Left hindlimb (tissue), 1 donor: ENCODE measurements around the gene C8B.

ENCODE experiments used
- DNase-seq: peaks from one replicate; pipeline ENCODE4 v3.0.0-alpha.2; 2018

C8B gene

GRCh38 chr1:56968878-56969495 is 3.2 kb upstream of the C8B start:
- no peak for DNase-seq

GRCh38 chr1:56967900-56968832 is 2.4 kb upstream of the C8B start:
- no peak for DNase-seq

- DNase-seq, result no peak
These were observed 1.5 kb upstream of the C8B start for GRCh38 chr1:56967355-56967754.

- DNase-seq, result no peak
These were observed 834 bp upstream of the C8B start for GRCh38 chr1:56966698-56966999.

DNA sequence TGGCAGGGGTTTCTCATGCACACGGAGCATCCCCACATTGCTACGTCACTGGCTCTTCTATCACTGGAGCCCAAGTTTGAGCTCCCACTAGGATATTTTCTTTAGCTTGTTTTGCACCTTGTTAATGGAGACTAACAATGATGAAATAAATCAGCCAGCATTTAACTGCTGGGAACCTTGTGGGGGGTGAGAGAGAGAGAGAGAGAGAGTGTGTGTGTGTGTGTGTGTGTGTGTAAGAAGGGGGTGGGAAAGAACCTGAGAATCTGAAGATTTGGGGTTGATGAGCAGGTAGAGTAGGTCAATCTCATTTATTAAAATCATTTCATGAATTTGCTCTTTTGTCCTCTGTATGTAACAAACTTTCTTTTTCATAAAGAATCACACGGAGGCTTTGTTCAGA is 624 bp downstream of the C8B start:
- DNase-seq, result no peak

GRCh38 chr1:56964349-56965017 is 1.3 kb downstream of the C8B start:
- DNase-seq, result no peak

DNA sequence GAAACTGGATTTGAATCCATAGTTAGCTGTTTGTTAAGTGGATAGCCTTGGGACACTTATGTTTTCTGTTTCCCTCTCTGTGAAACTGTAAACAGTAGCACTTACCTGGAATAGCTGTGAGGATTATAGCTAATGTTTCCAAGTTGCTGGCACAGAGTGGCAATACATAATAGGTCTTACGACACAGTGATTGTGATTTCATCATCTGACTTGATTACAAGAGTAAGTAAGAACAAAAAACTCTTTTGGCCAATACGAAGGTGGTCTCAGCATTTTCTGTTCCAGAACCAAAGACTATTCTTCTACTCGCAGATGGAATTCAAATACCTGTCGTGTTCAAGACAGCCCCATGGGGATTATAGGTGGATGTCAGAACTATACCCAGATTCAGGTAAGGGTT is 2.1 kb downstream of the C8B start:
- DNase-seq, result no peak

GRCh38 chr1:56961426-56961825 is 4.4 kb downstream of the C8B start:
- DNase-seq, result no peak

DNA sequence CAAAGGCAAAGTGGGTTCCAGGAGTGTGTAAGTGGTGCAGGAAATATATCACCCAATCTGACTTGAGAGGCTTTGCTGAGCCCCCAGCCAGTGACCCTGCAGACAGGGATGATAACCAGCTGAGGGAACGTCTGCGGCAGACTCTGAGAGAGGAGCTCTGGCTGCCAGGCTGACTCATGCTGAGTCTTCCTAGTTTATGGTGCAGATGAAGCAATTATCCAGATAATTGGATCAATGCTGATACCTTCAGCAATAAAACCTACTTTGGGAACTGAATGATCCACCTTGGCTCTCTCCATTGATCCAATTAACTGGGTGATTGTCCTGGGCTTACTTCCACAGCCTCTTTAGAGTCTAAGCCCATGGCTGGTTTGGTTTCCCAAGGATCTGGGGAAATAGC is 7.3 kb downstream of the C8B start:
- no peak for DNase-seq

DNA sequence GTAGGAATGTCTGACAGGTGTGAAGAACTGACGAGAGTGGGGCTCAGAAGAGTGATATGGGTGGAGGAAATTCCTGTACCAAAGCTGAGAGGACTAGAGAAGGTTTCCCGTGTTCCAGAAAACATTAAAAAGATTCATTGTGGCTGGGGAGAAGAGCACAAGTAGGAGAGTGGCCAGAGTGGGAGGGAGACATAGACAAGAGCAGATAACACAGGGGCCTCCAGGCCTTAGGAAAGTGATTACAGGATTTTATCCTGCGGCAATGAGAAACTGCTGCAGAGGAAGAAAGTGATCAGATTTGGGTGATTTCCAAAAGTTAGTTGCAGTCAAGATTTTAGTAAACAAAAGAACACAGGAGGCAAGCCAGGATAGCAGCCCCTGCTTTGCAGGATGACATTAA is 7.9 kb downstream of the C8B start:
- no peak for DNase-seq

DNA sequence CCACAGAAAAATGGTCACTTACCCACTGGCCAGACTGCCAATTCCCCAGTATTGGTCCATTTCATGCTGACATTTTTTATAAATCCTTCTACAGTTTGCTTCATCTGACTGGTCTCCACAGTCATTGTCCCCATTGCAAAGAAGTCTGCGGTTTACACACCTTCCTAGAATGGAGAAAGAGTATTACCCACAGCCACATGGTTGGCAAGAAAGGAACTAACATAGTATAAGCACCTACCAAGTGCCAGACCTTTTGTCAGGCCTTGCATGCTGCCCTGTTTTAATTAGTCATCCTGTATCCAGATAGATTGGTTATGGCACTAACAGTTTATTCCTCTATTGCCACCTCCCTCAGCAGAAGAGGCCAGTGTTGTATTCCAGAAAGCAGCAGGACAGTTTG is 11.2 kb downstream of the C8B start:
- DNase-seq, result no peak

DNA sequence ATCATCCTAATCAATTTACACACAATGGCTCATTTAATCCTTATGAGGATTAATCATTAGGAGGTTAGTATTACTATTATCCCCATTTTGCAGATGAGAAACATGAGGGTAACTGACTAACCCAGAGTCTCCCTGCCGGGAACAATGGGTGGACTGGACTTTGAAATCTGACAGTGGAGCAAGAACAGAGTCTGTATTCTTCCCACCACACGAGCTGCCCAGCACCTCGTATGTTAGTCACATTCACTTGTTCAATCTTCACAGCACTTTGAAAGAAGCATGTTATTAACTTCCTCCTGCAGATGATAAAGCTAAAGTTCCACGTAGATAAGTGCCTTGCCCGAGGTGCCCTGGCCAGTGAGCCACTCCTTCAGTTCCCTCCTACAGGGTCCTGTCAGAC is 12.4 kb downstream of the C8B start:
- no peak for DNase-seq

DNA sequence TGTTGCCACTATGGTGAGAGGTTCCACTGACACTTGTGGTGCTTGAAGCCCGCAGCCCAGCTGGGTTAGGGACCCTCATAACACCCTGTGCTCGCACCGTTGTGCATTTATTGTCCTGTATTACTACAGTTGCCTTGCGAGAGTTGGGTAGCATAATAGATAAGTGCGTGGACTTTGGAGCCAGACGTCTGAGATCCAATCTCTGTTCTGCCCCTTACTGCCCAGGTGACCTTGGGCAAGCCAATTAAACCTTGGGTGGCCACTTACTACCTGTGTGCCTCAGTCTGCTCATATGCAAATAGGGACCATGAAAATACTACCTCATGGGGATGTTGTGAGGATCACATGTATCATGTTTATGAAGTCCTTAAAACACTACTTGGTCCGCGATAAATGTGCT is 13.3 kb downstream of the C8B start:
- DNase-seq, result no peak

GRCh38 chr1:56948403-56949023 is 17.3 kb downstream of the C8B start:
- DNase-seq, result no peak

DNA sequence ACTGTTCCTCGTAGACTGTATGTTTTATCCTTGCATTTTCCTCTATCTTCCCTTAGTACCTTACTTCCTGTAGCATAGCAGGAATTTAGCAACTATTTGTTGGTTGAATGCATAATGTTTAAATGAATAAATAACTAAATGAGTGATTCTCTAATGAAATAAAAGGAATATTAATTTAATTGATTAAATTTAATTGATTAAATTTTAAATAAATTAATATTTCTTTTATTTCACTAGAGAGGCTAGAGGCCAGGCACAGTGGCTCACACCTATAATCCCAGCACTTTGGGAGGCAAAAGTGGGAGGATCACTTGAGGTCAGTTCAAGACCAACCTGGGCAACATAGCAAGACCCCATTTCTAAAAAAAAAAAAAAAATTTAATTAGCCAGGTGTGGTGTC is 25.8 kb downstream of the C8B start:
- DNase-seq, result no peak

DNA sequence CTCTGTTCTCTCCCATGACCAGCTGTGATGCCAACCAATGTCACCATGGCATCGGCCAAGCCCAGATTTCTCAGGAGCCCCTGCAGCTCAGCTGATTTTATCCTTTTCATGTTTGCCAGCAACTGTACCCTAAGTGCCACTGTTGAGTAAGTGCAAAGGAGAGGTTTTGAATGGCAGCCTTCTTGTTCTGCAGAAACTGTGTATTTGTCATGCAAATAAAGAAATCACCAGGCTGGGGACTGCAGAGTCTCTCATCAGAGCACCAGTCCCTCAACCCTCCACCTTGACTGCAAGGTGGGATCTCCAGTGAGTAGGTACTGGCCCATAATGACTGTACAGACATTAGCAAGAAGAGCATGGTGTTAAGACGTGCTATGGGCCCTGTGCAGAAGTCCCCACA is 26.6 kb downstream of the C8B start:
- no peak for DNase-seq

GRCh38 chr1:56938646-56939045 is 27.2 kb downstream of the C8B start:
- no peak for DNase-seq

- no peak for DNase-seq
These were observed 31.3 kb downstream of the C8B start for GRCh38 chr1:56934430-56935060.

DNA sequence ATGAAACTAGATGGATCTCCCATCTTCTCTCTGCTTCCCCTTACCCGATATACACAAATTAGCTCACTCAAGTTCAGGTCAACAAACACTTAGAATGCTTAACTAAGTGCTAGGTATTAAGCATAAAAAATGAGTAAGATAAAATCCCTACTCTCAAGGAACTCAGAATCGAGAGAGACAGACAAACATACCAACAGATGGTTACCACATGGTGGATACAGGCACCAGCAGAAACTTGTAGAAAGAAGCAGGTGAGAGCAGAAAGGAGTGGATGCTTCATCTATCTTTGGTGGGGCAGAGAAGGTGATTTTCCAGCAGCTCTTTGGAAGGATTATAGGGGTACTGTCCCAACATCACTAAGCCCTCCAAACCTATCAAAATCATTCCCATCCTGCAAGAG is 32.2 kb downstream of the C8B start:
- DNase-seq, result no peak

DNA sequence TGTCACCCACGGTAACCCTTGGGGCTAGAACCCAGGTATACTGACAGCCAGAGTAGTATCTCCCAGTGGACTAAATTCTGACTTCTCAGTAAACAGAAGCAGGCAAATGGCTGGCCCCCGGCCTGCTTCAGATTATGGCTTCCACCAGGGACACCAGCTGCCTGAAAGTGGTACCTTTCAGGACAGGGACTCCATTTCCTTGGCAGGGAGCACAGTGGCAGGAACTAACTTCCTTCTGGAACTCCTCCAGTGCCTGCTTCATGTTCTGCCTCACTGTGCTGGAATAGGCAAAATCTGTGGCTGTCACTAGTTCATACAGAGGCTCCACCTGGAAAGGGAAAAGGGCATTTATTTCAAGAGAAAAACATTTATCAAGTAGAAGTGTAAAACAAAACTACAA is 32.7 kb downstream of the C8B start:
- no peak for DNase-seq

DNA sequence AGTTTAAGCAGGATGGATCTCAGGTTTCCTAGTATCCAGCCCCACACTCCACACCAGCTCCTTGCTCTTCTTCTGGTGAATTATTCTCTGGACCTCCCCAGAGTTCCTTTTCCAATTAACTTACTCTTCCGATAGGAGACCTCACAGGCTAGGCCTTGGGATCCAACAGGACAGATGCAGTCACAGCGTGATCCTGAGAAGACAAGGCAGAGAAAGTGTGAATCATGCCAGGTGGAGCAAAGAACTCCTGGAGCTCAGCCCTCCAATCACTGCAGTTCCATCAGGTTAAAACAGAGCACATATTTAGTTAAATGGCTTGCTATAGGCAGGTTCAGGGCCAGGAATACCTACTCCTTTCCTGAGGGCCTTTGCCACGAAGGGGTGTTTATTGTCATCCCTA is 34.1 kb downstream of the C8B start:
- no peak for DNase-seq

GRCh38 chr1:56931211-56931610 is 34.6 kb downstream of the C8B start:
- no peak for DNase-seq

DNA sequence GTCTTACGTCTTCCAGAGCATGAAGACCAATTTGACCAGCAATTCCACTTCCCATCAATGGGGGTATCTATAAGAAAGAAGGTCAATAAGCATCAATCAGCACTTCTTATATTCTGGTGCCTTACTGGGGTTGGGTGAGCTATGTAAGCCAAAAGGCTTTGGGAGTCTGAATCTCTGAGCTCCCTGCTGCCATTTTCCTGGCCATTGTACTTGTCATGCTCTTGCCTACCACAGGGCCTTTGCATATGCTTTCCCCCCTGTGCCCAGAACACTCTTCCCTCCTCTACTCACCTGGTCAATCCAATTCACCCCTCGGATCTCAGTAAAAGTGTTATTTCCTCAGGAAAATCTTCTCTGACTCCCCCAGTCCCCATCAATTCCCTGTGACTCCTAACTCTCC is 36.3 kb downstream of the C8B start:
- no peak for DNase-seq
